SHP77 (cell line): ENCODE measurements around the gene TNPO3.

Experiments used
- DNase-seq, 2 experiments: peaks; one replicate each; lab custom pipeline; 2025; lab: John Stamatoyannopoulos, UW

The TNPO3 gene

GRCh38 chr7:128938544-128939074, 116.3 kb downstream of the TNPO3 start:
- DNase-seq, result no peak

GRCh38 chr7:128937647-128938543, 117.0 kb downstream of the TNPO3 start, which contains the start of gene IRF5:
Gene IRF5, plus strand, starts transcription at chr7:128937927. Its CDS starts 4,155 bp downstream, at chr7:128942082.
- DNase-seq, result peak; percentile 22 to 47

DNA sequence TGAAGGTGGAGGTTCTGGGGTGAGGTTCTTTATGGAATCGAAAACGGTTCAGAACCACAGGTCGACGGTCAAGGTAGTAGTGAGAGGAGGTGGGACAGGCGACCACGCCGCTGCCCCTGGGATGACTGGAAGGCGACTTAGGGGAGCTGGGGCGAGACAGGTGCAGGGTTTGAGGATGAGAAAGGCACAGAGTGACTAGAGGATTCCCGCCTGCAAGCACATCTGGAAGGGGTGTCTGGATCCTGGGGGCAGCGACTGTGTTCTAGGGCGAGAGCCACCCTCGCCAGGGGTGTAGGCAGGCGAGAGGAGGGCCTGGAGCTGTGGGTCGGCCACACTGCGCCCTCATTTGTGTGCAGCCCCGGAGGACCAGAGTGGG, 117.7 kb downstream of the TNPO3 start:
- DNase-seq, result no peak

DNA sequence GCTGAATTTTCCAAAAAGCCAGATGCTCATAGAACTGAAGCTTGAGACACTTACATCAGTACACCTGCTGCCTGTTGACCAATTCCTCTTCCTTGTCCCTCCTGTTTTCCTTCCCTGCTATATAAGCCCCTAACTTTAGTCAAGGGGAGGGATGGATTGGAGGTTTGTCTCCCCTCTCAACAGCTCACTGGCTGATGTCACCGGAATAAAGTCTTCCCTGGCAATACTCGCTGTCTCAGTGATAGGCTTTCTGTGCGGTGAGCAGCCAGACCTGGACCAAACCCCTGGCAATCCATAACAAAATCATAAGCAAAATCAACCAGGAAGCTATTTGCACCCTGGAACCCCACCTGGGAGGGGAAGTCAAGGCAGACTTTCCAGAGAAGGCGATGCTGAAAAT, 118.1 kb downstream of the TNPO3 start:
- no peak for DNase-seq

DNA sequence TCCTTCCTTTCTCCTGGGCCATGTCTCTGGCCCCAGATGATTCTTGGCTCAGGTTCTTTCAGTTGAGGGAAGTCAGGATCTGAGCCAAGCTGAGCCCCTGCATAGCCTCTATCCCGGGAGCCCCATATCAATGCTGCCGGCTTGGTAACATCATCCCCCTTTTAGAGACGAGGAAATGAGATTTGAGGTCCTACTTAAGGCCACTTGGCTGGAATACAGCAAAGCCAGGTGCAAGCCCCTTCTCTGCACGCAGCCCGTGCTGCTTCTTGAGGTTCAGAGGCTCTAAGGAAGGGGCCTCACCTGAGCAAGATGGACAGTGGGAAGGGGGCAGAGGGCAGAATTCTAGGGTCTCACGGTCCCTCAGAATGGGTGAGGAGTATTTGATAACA, 119.6 kb downstream of the TNPO3 start:
- DNase-seq, result no peak

DNA sequence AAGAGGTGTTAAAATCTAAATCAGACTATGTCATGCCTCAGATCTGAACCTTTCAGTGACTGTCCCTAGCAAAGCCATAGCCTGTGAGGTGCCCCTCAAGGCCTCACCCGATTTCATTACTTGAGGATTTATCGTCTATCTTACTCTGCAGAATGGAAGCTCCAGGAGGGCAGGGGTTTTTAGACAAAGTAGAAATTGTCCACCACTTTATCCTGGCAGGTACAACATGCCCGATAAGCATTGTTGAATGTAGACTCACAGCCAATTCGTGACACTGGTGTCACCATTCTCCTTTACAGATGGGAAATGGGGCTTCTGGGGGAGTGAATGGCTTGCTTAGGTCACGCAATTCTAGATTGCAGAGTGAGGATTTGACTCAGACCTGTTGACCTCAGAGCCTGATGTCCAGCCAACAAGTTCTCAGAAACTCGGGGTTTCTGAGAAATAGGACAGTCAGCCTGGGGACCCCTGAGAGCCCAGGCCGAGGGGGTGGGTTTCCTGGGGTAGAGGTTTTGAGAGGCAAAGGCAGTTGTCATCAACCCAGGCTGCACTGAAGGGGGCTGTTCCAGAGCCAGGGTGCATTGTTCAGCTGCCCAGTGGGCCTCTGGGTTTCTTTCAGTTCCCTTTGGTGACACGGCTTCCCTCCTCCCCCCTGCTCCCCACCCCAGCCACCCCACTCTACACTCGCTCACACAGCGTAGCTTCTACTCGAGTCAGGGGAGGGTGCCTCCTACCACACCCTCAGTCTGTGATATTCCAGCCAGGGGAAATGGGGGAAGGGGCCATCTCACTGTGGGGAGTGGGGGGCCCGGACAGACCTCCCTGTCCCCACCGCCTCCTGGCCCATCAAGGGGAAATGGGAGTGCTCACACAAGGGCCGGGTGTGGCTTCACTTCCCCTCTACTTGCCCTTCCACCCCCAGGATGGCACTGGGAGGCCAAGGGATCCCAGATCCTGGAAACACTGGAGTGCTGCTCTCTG, 120.3 kb downstream of the TNPO3 start:
- no peak for DNase-seq

DNA sequence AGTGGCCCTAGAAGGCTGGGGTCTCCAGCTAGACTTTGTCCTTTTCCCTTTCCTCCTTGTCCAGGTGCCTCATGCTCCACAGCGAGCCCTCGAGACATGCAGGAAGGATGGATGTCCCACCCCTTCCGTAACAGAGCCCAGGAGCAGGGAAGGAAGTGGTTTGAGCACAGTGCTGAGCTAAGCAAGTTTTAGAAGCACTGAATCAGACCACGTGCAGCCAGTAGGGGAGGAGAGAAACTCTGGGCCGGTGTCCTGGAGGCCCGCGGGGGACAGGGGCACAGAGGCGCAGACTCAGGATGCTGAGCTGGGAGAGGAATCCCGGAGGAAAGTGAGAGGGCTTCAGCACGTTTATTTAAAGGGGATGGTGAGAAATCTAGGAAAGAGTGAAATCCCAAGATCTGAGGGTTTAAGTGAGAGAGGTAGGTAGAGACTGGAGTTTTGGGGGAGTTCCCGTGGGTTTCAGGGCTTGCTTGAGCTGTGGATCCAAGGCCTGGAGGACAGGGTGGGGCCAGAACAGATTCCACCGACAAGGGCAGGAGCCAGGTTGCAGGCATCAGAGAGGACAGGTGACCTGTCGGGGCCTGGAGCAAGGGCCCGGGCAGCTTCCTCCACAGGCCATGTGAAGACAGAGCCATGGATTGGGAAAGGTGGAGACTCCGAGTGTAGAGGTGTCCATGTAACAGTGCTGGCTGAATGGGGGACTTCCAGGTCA, 121.6 kb downstream of the TNPO3 start:
- DNase-seq, result no peak

GRCh38 chr7:128932862-128933179, 122.1 kb downstream of the TNPO3 start:
- DNase-seq, result no peak

DNA sequence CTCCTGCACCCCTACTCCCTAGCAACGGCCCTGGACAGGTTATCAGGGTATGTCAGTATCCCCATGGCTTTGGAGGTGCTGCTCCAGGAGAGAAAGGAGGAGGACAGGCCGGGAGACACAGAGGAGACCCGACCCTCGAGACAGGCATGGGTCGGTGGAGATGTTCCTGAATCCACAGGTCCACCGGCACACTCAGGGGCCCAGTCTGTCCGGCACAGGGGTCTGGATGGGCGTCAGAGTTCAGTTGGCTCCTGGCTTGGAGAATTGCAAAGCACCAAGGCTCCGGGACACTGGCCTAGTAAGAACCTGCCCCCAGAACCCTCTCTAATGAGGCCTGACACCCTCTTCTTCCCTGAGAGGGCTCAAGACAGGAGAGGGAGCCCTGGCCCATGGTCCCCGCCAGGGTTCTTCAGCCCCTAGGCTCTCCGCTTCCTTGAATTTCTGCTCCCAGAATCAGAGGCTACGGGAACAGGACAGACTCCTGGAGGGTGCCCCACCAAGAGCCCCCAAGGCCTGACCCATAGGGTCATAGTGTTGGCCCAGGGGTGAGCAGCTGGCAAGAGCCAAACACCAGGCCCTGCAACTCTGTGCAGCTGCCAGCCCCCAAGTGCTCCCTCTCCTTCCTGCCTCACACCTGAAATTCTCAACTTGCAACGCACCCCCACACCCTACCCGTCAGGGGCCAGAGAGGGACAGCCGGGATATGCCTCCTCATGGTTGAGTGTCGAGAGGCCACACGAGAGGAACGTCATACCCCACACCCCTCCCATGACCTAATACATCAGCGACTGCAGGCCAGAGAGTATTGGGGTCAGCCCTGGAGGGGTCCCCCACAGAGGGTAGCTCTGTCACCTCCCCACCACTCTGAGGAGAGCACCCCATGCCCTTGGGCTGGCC, 122.7 kb downstream of the TNPO3 start:
- no peak for DNase-seq

GRCh38 chr7:128931190-128931798, 123.6 kb downstream of the TNPO3 start:
- no peak for DNase-seq

GRCh38 chr7:128928882-128929788, 125.8 kb downstream of the TNPO3 start:
- DNase-seq, result no peak

GRCh38 chr7:128928159-128928813, 126.6 kb downstream of the TNPO3 start:
- DNase-seq, result no peak

DNA sequence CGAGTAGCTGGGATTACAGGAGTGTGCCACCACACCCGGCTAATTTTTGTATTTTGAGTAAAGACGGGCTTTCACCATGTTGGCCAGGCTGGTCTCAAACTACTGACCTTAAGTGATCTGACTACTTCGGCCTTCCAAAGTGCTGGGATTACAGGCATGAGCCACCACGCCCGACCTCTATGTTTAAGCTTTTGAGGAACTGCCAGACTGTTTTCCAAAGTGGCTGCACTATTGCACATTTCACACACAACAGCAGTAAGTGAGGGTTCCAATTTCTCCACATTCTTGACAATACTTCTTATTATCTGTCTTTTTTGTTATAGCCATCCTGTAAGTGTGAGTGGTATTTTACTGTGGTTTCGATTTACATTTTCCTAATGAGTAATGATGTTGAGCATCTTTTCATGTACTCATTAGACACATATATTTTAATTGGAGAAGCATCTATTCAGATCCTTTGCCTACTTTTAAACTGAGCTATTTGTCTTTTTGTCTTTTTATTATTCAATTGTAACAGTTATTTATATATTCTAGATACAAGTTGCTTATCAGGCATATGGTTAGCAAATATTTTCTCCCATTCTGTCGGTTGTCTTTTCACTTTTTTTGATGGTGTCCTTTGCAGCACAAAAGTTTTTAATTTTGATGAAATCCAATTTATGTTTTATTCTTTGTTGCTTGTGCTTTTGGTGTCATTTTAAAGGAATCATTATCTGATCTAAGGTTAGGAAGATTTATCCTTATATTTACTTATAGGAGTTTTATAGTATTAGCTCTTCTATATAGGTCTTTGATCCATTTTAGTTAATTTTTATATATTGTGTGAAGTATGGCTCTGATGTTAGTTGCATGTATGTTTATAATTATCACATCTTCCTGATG, 130.0 kb downstream of the TNPO3 start:
- no peak for DNase-seq

- DNase-seq, result peak in 1 of 2 experiments; percentile 17
Measured at GRCh38 chr7:128923411-128923800, 131.5 kb downstream of the TNPO3 start.

GRCh38 chr7:128922496-128923410, 132.2 kb downstream of the TNPO3 start:
- no peak for DNase-seq

DNA sequence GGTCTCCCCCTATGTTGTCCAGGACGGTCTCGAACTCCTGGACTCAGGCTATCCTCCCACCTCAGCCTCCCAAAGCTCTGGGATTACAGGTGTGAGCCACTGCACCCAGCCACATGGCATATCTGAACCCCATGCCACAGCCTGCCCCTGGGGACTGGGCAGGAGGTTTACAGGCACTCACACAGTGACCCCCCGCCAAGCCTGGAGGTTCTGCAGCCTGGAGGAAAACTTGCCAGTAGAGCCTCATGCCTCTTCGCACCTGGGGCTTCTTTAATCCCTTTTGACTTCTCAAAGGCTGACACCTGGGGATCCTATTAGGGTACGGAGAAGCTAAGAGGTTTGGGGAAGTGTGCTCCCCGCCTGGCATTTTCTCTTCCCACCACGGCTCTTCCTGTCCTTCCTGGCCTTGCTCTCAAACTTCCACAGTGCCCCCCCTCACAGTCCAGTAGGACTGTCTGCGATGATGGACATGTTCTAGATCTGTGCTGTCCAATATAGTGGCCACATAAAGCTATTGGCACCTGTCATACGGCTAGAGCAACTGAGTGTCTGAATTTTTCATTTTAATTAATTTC, 133.0 kb downstream of the TNPO3 start:
- DNase-seq, result no peak
